ELF-1 (cell line): ENCODE results near the gene CABP1.
"Not testable (repeated sequence)": the region's sequence is repeated elsewhere in the genome, so short reads cannot be mapped to it uniquely, and the experiment has no call there.

Experiments
- DNase-seq: peaks from one replicate; pipeline ENCODE4 v3.0.0-alpha.2; 2016; ENCODE audit warnings: low read depth, low spot score

CABP1 gene

GRCh38 chr12:120639771-120640721, at the start of gene CABP1:
CABP1 (plus strand) TSS chr12:120640626; CDS start chr12:120640686, 60 bp downstream.
- DNase-seq: peak; percentile 64

GRCh38 chr12:120590741-120591407, 49.6 kb upstream of the CABP1 start:
- DNase-seq: no peak

GRCh38 chr12:120592121-120593049, 48.0 kb upstream of the CABP1 start:
- DNase-seq: no peak

GRCh38 chr12:120596901-120597300, 43.5 kb upstream of the CABP1 start:
- DNase-seq: no peak

- DNase-seq: no peak
Measured at GRCh38 chr12:120597861-120598260, 42.6 kb upstream of the CABP1 start.

- peak; percentile 38 for DNase-seq
Measured at GRCh38 chr12:120598674-120599463, 41.6 kb upstream of the CABP1 start.

- DNase-seq: peak; percentile 24
Measured at GRCh38 chr12:120599672-120600552, 40.5 kb upstream of the CABP1 start.

GRCh38 chr12:120602416-120602815, 38.0 kb upstream of the CABP1 start:
- peak; percentile 19 for DNase-seq

GRCh38 chr12:120610560-120610959, 29.9 kb upstream of the CABP1 start:
- DNase-seq: no peak

- DNase-seq: not testable (repeated sequence)
Measured at GRCh38 chr12:120611534-120611933, 28.9 kb upstream of the CABP1 start.

- DNase-seq: no peak
Measured at GRCh38 chr12:120614848-120615247, 25.6 kb upstream of the CABP1 start.

GRCh38 chr12:120617193-120617592, 23.2 kb upstream of the CABP1 start:
- DNase-seq: not testable (repeated sequence)

GRCh38 chr12:120617767-120618166, 22.7 kb upstream of the CABP1 start:
- DNase-seq: not testable (repeated sequence)

- DNase-seq: no peak
Measured at GRCh38 chr12:120618954-120619615, 21.3 kb upstream of the CABP1 start.

- no peak for DNase-seq
Measured at GRCh38 chr12:120620624-120621023, 19.8 kb upstream of the CABP1 start.

GRCh38 chr12:120625557-120626419, 14.6 kb upstream of the CABP1 start:
- DNase-seq: peak; percentile 69

GRCh38 chr12:120628919-120629318, 11.5 kb upstream of the CABP1 start:
- DNase-seq: peak; percentile 14
